G401.6 (cell line): Measurements from ENCODE around the gene CAMKMT.
"Not testable (repeated sequence)": the region's sequence is repeated elsewhere in the genome, so short reads cannot be mapped to it uniquely, and the experiment has no call there.

Source experiments
- FAIRE-seq: peaks from 2 replicates; lab custom pipeline; 2012; peaks lifted over from hg19 to GRCh38; lab: Jason Lieb, UNC

Gene CAMKMT

GRCh38 chr2:44550561-44550960 is 188.8 kb downstream of the CAMKMT start:
- FAIRE-seq: no peak

DNA sequence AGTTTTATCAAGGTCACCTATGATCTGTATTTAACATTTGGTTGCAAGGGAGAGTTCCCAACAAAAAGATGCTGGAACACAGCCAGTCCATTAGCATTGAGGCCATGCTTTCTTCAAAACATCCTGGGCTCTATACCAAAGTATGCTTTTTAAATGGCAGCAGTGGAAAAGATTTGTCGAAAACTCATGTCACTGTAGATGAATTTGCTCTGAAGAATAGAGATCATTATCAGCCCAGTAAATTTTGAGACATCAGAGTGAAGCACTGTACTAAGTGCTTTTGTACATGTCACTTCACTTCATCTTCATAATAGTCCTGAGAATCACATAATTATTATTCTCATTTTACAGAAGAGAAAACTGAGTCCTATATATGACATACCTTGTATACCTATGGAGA is 189.8 kb downstream of the CAMKMT start:
- no peak for FAIRE-seq

DNA sequence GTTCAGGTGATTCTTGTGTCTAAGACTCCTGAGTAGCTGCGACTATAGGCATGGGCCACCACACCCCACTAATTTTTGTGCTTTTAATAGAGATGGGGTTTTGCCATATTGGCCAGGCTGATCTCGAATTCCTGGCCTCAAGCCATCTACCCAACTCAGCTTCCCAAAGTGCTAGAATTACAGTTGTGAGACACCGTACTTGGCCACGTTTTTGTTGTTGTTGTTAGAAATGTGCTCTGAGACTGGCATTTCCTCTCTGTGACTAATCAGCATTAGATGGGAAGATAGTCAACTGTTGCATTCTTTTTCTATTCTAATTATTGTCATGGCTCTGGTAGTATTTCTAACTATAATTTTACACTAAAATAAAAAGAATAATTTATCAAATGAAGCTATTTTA is 191.7 kb downstream of the CAMKMT start:
- no peak for FAIRE-seq

- no peak for FAIRE-seq
Measured at GRCh38 chr2:44555700-44556099, 194.0 kb downstream of the CAMKMT start.

GRCh38 chr2:44559108-44559507 is 197.4 kb downstream of the CAMKMT start:
- no peak for FAIRE-seq

GRCh38 chr2:44560352-44560751 is 198.6 kb downstream of the CAMKMT start:
- no peak for FAIRE-seq

DNA sequence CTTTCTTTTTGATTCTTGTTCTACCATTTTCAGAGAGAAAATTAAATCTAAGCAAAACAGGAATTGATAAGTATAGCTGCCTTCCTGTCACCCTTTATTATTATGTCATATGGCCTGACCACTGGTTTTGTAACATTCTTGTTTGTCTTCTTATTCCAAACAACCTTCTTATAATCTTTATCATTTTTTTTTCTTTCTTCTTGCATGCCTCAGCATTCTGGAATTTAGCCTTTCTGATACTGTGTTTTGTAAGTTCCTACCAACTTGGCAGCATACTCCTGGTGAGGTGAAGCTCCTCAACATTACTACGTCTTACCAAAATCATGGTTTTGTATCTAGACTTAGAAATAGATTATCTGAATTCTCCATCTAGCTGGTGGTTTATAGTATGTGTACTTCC is 199.2 kb downstream of the CAMKMT start:
- FAIRE-seq: no peak

- no peak for FAIRE-seq
Measured at GRCh38 chr2:44562737-44563136, 201.0 kb downstream of the CAMKMT start.

GRCh38 chr2:44564752-44565151 is 203.0 kb downstream of the CAMKMT start:
- FAIRE-seq: no peak

DNA sequence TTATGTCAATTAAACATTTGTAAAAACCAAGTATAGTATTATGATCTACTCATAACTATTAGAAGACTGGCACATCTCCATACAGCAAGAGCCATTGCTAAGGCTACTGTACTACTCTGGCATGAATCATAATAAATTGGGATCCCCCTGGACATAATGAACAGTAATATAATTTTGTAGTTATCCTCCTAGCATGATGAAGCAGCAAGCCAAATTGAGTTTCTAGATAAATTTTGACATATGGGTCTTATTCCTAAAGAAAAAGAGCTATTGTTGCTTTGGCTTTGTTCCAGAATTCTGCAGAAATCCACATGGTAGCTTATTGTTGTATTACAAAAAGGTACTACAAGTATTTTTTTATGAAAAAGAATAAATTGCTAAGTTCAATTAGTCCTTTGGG is 204.3 kb downstream of the CAMKMT start:
- FAIRE-seq: no peak

- no peak for FAIRE-seq
Measured at GRCh38 chr2:44569491-44569890, 207.7 kb downstream of the CAMKMT start.

DNA sequence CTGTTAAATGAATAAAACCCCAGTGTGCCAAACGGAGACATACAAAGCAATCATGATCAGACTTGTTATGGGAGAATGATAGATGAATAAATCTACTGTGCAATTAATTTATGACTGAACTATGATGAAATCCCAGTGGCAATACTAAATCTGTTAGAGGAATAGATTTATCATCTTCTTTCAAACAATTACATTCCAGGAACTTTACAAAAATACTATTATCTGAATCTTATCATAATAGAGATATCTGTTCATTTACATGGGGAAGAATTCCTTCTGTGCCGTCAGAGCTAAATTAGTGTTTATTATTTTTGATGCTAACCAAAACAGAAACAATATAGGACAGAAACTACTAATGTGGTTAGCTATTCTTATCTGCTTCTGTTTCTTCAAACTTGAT is 208.5 kb downstream of the CAMKMT start:
- no peak for FAIRE-seq

DNA sequence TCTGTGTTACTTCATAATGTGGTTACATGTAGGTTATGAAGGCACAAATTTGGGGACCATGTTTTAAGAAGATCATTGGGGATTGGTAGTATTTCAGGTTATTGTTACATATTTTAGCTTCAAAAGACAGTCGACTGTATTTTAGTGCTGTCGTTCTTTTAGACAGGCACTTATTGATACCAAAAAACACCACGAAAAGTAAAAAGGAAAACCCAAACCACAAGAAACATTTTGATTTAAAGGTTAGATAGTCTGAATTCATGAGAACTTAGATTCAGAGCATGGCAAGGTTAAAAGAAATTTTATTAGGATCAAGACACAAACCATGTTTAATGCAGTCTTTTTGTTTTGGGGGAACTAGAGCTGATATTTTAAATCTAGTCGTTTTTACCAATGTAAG is 209.0 kb downstream of the CAMKMT start:
- no peak for FAIRE-seq

DNA sequence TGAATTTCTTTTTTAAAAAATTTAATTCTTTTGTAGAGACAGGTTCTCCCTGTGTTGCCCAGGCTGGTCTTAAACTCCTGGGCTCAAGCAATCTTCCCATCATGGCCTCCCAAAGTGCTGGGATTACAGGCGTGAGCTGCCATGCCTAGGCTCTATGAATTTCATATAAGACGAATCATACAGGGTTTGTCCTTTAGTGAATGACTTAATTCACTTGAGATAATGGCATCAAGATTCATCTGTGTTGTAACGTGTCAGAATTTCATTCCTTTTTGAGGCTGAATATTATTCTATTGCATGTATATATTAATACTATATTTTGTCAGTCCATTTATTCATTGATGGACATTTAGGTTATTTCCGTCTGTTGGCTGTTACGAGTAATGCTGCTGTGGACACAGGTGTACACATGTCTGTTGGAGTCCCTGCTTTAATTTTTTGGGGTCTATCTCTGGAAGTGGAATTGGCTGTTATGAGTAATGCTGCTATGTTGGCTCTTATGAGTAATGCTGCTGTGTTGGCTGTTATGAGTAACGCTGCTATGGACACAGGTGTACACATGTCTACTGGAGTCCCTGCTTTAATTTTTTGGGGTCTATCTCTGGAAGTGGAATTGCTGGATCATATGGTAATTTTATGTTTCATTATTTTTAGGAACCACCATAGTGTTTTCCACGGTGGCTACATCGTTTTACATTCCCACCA is 210.6 kb downstream of the CAMKMT start:
- no peak for FAIRE-seq

GRCh38 chr2:44573996-44574395 is 212.2 kb downstream of the CAMKMT start:
- FAIRE-seq: no peak

GRCh38 chr2:44578471-44579093 is 216.8 kb downstream of the CAMKMT start:
- no peak for FAIRE-seq

DNA sequence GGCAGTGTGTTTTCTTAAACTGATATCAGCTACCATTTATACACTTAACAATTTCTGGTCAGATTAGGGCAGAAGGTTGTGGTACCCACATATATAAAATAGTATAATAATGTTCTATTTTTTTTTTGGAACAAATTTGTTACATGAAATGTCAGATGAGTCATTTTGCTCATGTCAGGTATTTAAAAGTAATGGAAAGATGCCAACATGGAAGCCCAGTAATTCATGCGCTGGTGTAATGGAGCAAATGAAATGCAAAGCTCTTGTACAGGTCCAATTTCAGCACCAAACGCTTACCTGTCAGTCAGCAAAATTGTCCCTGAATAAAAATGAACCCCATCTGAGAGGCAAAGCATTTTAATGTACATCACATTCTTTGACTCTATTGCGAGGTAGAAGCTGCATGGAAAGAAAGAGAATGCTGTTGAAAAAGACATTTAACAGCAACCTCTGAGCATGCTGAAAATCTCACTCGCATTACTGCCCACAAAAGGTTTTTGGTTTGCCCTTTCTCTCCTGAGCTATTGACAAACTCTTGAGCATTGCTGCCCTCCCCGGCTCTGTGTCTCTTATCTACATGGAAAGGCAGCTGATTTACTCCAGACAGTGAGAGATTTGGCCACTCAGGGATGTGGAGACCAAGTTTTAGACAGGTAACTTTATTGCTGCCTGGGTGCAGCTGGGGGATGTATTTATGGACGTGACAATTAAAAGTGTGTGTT is 217.5 kb downstream of the CAMKMT start:
- no peak for FAIRE-seq

GRCh38 chr2:44579837-44580230 is 218.1 kb downstream of the CAMKMT start:
- no peak for FAIRE-seq

GRCh38 chr2:44580875-44581515 is 219.2 kb downstream of the CAMKMT start:
- no peak for FAIRE-seq

DNA sequence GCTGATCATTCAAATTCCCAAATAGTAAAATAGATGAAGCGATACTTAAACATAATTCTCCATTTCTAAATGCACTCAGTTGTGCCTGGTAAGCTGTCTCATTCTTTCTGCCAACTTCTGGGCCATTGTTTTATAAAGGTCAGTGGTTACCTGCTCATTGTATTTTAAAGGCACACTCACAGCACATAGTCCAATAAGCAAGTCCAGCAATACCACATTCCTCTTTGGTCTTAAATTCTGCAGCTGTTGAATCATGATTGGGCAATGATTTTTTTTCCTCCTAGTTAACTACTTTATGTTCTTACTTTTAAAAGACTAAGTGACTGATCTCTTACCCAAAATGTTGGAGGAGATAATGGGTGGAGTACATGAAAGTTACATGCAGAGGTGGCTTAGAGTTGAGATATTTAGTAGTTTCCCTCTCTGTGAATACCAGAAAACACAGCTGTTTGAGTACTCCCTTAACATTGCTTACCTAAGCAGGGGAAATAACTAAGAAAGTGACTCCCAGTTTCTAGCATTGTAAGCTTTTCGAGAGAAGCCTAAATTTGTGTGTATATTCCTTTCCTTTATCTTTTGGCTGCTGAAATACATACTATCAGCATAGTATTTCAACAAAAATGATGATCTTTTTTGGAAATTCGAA is 220.7 kb downstream of the CAMKMT start:
- FAIRE-seq: no peak

- not testable (repeated sequence) for FAIRE-seq
Measured at GRCh38 chr2:44595615-44596014, 233.9 kb downstream of the CAMKMT start.

DNA sequence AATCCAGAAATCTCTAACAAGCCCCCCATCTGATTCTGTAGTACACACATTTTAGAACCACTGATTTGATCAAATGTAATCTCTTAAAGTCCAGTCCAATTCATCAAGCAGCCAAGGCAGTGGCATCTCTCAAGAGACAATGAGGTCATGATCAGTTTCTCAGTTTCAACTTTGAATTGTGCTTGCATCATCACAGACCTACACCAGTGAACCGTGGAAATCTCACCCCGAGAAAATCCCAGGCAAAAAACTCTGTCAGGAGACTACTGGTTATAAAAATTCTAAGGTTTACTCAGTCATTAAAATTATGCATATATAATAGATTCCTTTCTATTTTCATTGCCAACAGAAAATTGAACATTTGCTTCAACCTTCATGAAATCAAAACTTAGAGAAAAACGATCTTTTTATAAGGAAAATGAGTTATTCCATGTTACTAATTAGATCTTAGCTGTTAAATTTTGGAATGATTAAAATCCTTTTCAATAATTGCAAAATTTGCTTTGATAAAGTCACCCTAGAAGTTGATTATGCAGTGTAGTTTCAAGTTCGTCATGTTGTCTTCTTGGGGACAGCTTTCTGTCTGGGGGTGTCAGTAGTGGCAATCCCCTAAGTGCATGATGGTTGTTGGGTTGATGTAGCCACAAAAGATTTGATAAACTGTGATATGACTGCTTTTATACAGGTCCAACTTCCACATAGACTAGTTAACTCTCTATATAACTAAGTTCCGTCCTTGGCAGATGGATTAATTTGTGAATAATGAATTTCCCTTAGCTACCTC is 235.0 kb downstream of the CAMKMT start:
- FAIRE-seq: no peak
